Subcutaneous adipose tissue (tissue), 4 donors: ENCODE data around the gene TSLP. TPM values are rescaled to one million over a fixed set of nuclear protein-coding genes. Genes with fewer than 3 reads are reported as not detected.

Source experiments
- total RNA-seq, 4 donors: library from RNA; depleted of rRNA; stranded (reverse); fragments of >200 nt; gene quantifications; one replicate each; pipeline ENCODE4 v1.1.0, GENCODE V29; 2016
- TF ChIP-seq, protein P1 (sequence below): fragments of 450-650 bp; IDR thresholded peaks from one replicate; pipeline ENCODE4 v1.5.1; 2016; ENCODE audit warnings: low read depth, mild to moderate bottlenecking, control low read depth, antibody characterized with exemption, moderate library complexity

Gene TSLP
- total RNA-seq, 4 donors from 2014 or later = 0.75 to 1.8 (median 1.5) TPM

DNA sequence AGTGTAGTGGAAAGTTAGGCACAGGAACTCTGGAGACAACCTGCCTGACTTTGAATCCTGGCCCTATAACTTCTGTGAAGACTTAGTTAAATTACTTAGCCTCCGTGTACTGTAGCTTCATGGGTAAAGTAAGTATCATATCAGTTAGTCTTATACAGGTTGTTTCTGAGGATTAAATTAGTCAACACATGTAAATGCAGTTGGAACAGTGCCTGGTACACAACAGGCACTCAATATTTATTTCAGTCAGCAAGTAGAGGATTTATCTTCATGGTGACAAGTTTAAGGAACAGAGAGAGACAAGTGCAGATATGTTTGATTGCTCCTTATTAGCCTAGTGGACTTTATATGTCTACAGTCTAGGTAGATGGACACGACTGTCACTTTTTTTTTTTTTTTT lies 2.7 kb downstream of the TSLP start:
- TF ChIP-seq, protein P1, sequence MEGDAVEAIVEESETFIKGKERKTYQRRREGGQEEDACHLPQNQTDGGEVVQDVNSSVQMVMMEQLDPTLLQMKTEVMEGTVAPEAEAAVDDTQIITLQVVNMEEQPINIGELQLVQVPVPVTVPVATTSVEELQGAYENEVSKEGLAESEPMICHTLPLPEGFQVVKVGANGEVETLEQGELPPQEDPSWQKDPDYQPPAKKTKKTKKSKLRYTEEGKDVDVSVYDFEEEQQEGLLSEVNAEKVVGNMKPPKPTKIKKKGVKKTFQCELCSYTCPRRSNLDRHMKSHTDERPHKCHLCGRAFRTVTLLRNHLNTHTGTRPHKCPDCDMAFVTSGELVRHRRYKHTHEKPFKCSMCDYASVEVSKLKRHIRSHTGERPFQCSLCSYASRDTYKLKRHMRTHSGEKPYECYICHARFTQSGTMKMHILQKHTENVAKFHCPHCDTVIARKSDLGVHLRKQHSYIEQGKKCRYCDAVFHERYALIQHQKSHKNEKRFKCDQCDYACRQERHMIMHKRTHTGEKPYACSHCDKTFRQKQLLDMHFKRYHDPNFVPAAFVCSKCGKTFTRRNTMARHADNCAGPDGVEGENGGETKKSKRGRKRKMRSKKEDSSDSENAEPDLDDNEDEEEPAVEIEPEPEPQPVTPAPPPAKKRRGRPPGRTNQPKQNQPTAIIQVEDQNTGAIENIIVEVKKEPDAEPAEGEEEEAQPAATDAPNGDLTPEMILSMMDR = no peak

DNA sequence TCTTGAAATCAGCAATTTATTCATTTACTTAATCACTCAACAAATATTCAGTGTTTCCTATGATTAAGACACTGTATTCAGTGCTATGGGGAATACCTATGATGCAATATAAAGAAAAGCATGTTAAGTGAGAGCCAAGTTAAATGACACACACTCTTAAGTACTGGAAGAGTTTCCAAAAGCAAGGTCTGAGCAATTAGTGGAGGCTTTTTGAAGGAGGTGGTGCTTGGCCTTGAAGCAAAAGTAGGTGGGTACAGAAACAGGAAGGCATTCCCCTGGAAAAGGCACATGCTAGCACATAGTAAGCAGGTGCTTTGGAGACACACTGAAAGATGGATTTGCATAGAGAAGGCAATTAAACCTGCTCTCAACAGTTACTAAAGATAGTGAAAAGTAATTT lies 4.0 kb downstream of the TSLP start:
- TF ChIP-seq, protein P1 = no peak

DNA sequence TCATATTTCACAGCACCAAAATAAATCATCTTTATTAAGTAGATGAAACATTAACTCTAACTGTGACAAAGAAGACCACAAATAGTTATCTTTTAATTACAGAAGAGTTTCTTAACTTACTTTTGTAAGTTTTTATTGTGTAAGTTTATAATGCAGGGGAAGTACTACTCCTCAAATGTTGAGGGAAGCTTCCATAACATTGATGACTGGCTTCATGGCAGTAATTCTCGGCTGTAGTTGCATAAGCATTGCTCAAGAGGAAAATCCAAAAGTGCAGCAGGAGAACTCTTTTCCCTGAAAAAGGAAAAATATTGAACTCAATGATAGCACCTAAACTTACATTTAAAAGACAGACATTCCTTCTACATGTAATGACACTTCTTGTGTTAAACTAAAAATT lies 4.6 kb downstream of the TSLP start:
- TF ChIP-seq, protein P1 = no peak

- TF ChIP-seq, protein P1 = no peak
Observed at GRCh38 chr5:111077678-111078077, 6.2 kb downstream of the TSLP start.

- TF ChIP-seq, protein P1 = no peak
Observed at GRCh38 chr5:111079846-111080245, 8.3 kb downstream of the TSLP start.

- TF ChIP-seq, protein P1 = no peak
Observed at GRCh38 chr5:111083323-111083722, 11.8 kb downstream of the TSLP start.

DNA sequence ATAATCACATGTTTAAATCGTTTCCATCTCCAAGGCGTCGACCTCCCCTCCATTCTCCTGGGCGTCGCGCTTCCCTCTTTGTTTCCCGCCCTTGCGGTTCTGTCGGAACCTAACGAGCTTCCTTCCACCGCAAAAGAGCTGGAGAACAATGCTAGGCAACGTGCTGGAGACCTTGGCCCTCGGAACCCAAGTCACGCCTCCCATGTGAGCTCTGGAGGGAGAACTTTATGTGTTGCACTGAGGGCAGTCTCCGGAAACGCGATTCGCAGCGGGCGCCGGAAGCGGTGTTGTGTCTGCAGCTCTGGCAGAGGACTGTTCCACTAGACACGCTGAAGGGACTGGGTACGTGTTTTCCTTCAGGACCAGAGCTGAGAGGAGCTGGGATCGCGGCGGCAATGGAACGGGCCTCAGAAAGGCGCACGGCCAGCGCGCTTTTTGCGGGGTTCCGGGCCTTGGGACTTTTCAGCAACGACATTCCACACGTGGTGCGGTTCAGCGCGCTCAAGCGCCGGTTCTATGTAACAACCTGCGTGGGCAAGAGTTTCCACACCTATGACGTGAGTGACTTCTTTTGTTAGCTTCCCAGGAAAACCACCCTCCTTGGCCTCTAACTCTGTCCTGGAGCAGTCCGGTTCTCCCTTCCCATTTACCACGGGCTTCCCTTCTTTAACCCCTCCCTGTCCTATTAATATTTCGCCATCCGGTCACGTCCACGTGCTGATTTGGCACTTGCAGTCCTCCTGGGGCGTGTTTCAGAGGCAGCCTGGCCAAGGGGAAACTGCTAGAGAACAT lies 20.7 kb downstream of the TSLP start, which contains the start of gene WDR36:
Gene WDR36, plus strand, starts transcription at position 287 of the 792 bp plus-strand sequence. Its CDS starts 109 bp downstream, at position 396.
- TF ChIP-seq, protein P1 = no peak
